Activated T-cell treated with anti-CD3 and anti-CD28 coated beads, Interleukin-2, amount 50 U/mL, for 24 hours (primary cell): ENCODE results near the gene CNTN4.

Experiments
- DNase-seq: peaks from one replicate; pipeline ENCODE4 v3.0.0-alpha.2; 2020
- H3K27ac Mint-ChIP-seq: 2 replicates; pipeline ENCODE4 v1.8.0; 2020; ENCODE audit warnings: mild to moderate bottlenecking, mixed read lengths
- H3K27me3 Mint-ChIP-seq: 2 replicates; pipeline ENCODE4 v1.8.0; 2020; ENCODE audit warnings: mixed read lengths
- H3K36me3 Mint-ChIP-seq: 2 replicates; pipeline ENCODE4 v1.8.0; 2020; ENCODE audit warnings: low read depth, mixed read lengths
- H3K4me1 Mint-ChIP-seq: 2 replicates; pipeline ENCODE4 v1.8.0; 2020; ENCODE audit warnings: low read depth, mixed read lengths
- H3K4me3 Mint-ChIP-seq: 2 replicates; pipeline ENCODE4 v1.8.0; 2020; ENCODE audit warnings: mild to moderate bottlenecking, moderate library complexity, mixed read lengths
- H3K9me3 Mint-ChIP-seq: 2 replicates; pipeline ENCODE4 v1.8.0; 2020; ENCODE audit warnings: mixed read lengths

Gene CNTN4

GRCh38 chr3:3068358-3068881 lies 969.8 kb downstream of the CNTN4 start:
- H3K9me3 Mint-ChIP-seq: no peaks in the 10 kb centered on the region
- H3K27ac Mint-ChIP-seq: no peak overlapping the region
- H3K27me3 Mint-ChIP-seq: no peaks in the 10 kb centered on the region
- no peak for DNase-seq
- no peak overlapping the region for H3K4me3 Mint-ChIP-seq
- H3K36me3 Mint-ChIP-seq: no peaks in the 10 kb centered on the region
- H3K4me1 Mint-ChIP-seq: no peaks in the 10 kb centered on the region

GRCh38 chr3:3069723-3070122 lies 971.1 kb downstream of the CNTN4 start:
- H3K4me1 Mint-ChIP-seq: no peaks in the 10 kb centered on the region
- no peaks in the 10 kb centered on the region for H3K27me3 Mint-ChIP-seq
- H3K9me3 Mint-ChIP-seq: no peaks in the 10 kb centered on the region
- H3K4me3 Mint-ChIP-seq: no peak overlapping the region
- H3K36me3 Mint-ChIP-seq: no peaks in the 10 kb centered on the region
- H3K27ac Mint-ChIP-seq: no peak overlapping the region
- DNase-seq: no peak

- Mint-ChIP-seq H3K36me3 (no peaks in the 10 kb centered on the region), H3K27me3 (no peaks in the 10 kb centered on the region), H3K4me3 (no peak overlapping the region), H3K27ac (no peak overlapping the region), H3K9me3 (no peaks in the 10 kb centered on the region), H3K4me1 (no peaks in the 10 kb centered on the region)
- DNase-seq: no peak
Observed at GRCh38 chr3:3071136-3071535, 972.5 kb downstream of the CNTN4 start.

GRCh38 chr3:3074551-3075257 lies 976.0 kb downstream of the CNTN4 start:
- no peak overlapping the region for H3K27ac Mint-ChIP-seq
- no peaks in the 10 kb centered on the region for H3K36me3 Mint-ChIP-seq
- no peaks in the 10 kb centered on the region for H3K27me3 Mint-ChIP-seq
- no peaks in the 10 kb centered on the region for H3K4me1 Mint-ChIP-seq
- H3K9me3 Mint-ChIP-seq: no peaks in the 10 kb centered on the region
- H3K4me3 Mint-ChIP-seq: no peak overlapping the region
- DNase-seq: no peak

GRCh38 chr3:3080309-3080708 lies 981.6 kb downstream of the CNTN4 start:
- H3K4me1 Mint-ChIP-seq: no peaks in the 10 kb centered on the region
- H3K9me3 Mint-ChIP-seq: no peaks in the 10 kb centered on the region
- no peak overlapping the region for H3K27ac Mint-ChIP-seq
- H3K4me3 Mint-ChIP-seq: no peak overlapping the region
- H3K36me3 Mint-ChIP-seq: no peaks in the 10 kb centered on the region
- no peak for DNase-seq
- H3K27me3 Mint-ChIP-seq: no peaks in the 10 kb centered on the region

- H3K4me3 Mint-ChIP-seq: no peak overlapping the region
- DNase-seq: no peak
Observed at GRCh38 chr3:3081381-3082233, 982.9 kb downstream of the CNTN4 start.

GRCh38 chr3:3082234-3082924 lies 983.7 kb downstream of the CNTN4 start:
- no peak overlapping the region for H3K27ac Mint-ChIP-seq
- no peak for DNase-seq
- no peaks in the 10 kb centered on the region for H3K9me3 Mint-ChIP-seq
- no peaks in the 10 kb centered on the region for H3K36me3 Mint-ChIP-seq
- H3K4me1 Mint-ChIP-seq: peaks cover 2% of the 10 kb centered on the region
- H3K4me3 Mint-ChIP-seq: no peak overlapping the region
- no peaks in the 10 kb centered on the region for H3K27me3 Mint-ChIP-seq

More at GRCh38 chr3:3081381-3082233, 982.9 kb downstream of the CNTN4 start:
- H3K27ac Mint-ChIP-seq: no peak overlapping the region
- peaks cover 2% of the 10 kb centered on the region for H3K4me1 Mint-ChIP-seq
- no peaks in the 10 kb centered on the region for H3K9me3 Mint-ChIP-seq
- H3K36me3 Mint-ChIP-seq: no peaks in the 10 kb centered on the region
- no peaks in the 10 kb centered on the region for H3K27me3 Mint-ChIP-seq

- H3K36me3 Mint-ChIP-seq: no peaks in the 10 kb centered on the region
- no peaks in the 10 kb centered on the region for H3K9me3 Mint-ChIP-seq
- H3K27ac Mint-ChIP-seq: no peak overlapping the region
- DNase-seq: no peak
- H3K4me1 Mint-ChIP-seq: peaks cover 2% of the 10 kb centered on the region
- H3K27me3 Mint-ChIP-seq: no peaks in the 10 kb centered on the region
- H3K4me3 Mint-ChIP-seq: no peak overlapping the region
Observed at GRCh38 chr3:3084890-3085289, 986.2 kb downstream of the CNTN4 start.

DNA sequence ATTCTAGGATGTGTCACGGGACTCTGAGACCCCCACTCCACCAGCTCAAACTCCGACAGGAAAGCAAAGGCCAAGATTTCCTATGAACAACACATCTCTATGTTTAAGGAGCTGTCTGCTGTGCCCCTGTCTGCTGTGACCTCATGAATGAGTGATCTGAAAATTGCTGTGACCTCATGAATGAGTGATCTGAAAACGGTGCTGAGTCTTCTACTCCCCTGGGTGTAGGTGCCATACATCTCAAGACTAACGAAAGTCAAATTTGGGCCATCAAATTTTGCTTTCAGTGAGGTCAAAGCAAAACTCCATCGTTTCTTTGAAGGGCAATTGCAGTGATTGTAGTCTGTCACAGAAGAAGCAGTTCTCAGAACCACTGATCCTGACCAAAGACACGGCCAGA lies 987.1 kb downstream of the CNTN4 start:
- Mint-ChIP-seq H3K36me3 (no peaks in the 10 kb centered on the region), H3K4me3 (no peak overlapping the region), H3K9me3 (no peaks in the 10 kb centered on the region), H3K27ac (no peak overlapping the region), H3K4me1 (peaks cover 2% of the 10 kb centered on the region), H3K27me3 (no peaks in the 10 kb centered on the region)
- no peak for DNase-seq

DNA sequence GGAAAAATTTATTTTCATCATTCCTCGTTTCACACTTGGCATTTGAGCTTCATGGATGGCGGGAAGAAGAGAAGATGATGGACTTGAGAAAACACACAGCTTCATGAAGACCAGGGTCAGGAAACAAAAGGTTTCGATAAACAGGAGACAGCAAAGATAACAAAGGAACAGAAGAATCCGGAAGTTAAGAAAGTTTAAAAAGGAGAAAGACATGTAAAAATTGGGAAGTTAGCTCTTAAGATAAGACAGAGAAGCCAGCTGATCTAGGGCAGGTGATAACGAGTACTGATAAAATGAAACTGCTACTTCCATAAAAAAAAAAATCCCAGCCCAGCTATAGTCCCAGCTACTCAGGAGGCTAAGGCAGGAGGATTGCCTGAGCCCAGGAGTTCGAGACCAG lies 987.6 kb downstream of the CNTN4 start:
- Mint-ChIP-seq H3K4me3 (no peak overlapping the region), H3K27me3 (no peaks in the 10 kb centered on the region), H3K36me3 (no peaks in the 10 kb centered on the region), H3K4me1 (peaks cover 2% of the 10 kb centered on the region), H3K9me3 (no peaks in the 10 kb centered on the region), H3K27ac (no peak overlapping the region)
- no peak for DNase-seq

DNA sequence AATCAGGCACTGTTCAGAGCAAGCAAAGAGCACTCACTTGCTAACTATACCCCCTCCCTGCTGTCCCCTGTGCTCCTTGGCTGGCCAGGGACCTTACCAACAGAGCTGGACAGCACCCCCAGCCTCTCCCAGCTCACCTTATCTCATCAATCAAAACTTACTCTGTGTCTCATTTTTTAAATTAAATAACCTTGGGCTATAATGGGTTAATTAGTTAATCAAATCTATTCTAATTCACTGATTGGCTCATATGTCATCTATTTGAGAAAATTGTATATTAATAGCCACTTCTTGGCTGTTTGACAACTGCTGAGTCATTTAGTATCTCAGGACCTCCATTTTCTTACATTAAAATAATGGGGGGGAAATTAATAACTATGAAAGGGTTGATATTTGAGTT lies 988.6 kb downstream of the CNTN4 start:
- Mint-ChIP-seq H3K4me1 (peaks cover 2% of the 10 kb centered on the region), H3K27ac (no peak overlapping the region)

GRCh38 chr3:3087716-3088465 lies 989.2 kb downstream of the CNTN4 start:
- no peak overlapping the region for H3K4me3 Mint-ChIP-seq
- H3K27me3 Mint-ChIP-seq: no peaks in the 10 kb centered on the region
- H3K36me3 Mint-ChIP-seq: no peaks in the 10 kb centered on the region
- DNase-seq: no peak
- H3K27ac Mint-ChIP-seq: no peak overlapping the region
- H3K9me3 Mint-ChIP-seq: no peaks in the 10 kb centered on the region
- peaks cover 2% of the 10 kb centered on the region for H3K4me1 Mint-ChIP-seq

More for the DNA sequence above, 988.6 kb downstream of the CNTN4 start:
- Mint-ChIP-seq H3K4me3 (no peak overlapping the region), H3K27me3 (no peaks in the 10 kb centered on the region), H3K36me3 (no peaks in the 10 kb centered on the region), H3K9me3 (no peaks in the 10 kb centered on the region)
- no peak for DNase-seq

- DNase-seq: no peak
- Mint-ChIP-seq H3K9me3 (no peaks in the 10 kb centered on the region), H3K27me3 (no peaks in the 10 kb centered on the region), H3K27ac (no peak overlapping the region), H3K4me1 (peaks cover 2% of the 10 kb centered on the region), H3K4me3 (no peak overlapping the region), H3K36me3 (no peaks in the 10 kb centered on the region)
Observed at GRCh38 chr3:3089017-3089416, 990.4 kb downstream of the CNTN4 start.

DNA sequence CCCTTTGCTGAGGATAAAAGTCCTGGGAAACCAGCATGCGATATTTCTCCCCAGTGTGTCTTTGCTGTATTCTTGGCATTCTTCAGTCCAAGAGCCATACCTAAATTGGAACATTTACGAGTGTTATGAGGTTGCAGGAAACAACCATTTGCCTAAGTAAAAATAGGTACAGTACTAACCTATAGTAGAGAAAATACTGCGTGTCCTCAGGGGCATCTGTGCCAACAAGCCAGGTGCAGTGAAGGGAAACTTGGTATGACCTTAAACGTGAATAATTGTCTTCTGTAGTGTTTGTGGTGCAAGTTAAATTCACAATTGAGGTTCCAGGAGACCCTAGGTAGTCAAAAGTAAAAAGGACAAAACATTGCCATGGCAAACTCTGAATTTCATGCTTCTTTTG lies 999.3 kb downstream of the CNTN4 start:
- Mint-ChIP-seq H3K36me3 (no peaks in the 10 kb centered on the region), H3K9me3 (no peaks in the 10 kb centered on the region), H3K27ac (no peak overlapping the region), H3K4me3 (no peak overlapping the region), H3K27me3 (peaks cover 4% of the 10 kb centered on the region), H3K4me1 (peaks cover 5% of the 10 kb centered on the region)
- no peak for DNase-seq
